T-helper 17 cell (primary cell): ENCODE results near the gene PLB1. TPM values are rescaled to one million over a fixed set of nuclear protein-coding genes. Genes with fewer than 3 reads are reported as not detected.

Experiments used
- ATAC-seq: fragments of 150-1000 bp; cut with Tn5 transposase; 2 replicates; pipeline ENCODE4 v1.10.0; 2021; ENCODE audit warnings: mild to moderate bottlenecking, moderate library complexity
- DNase-seq, 3 donors: peaks; one replicate each; pipeline versions ENCODE4 v3.0.0 to v3.0.0-alpha.2; 2020 to 2021
- H3K9me3 ChIP-seq: one replicate; pipeline ENCODE4 v1.7.0; 2013; ENCODE audit warnings: low read length, mild to moderate bottlenecking; ENCODE audit not compliant: control insufficient read depth, poor library complexity, severe bottlenecking
- H3K27ac Mint-ChIP-seq: one replicate; pipeline ENCODE4 v1.8.0; 2022; ENCODE audit warnings: mild to moderate bottlenecking, moderate library complexity, mixed read lengths
- H3K27me3 Mint-ChIP-seq: one replicate; pipeline ENCODE4 v1.8.0; 2022; ENCODE audit warnings: mixed read lengths
- H3K36me3 Mint-ChIP-seq: one replicate; pipeline ENCODE4 v1.8.0; 2022; ENCODE audit warnings: low read depth, mixed read lengths
- H3K4me1 Mint-ChIP-seq: one replicate; pipeline ENCODE4 v1.8.0; 2022; ENCODE audit warnings: mild to moderate bottlenecking, mixed read lengths
- H3K4me3 Mint-ChIP-seq: one replicate; pipeline ENCODE4 v1.8.0; 2022; ENCODE audit warnings: mild to moderate bottlenecking, moderate library complexity, mixed read lengths
- total RNA-seq, 4 donors: library from RNA in 2 of 4; stranded (reverse) in 2 of 4; gene quantifications; one replicate each; pipeline ENCODE4 v1.2.3 and lab custom pipeline; 2022 to 2026

Gene PLB1
- total RNA-seq, 2 donors from 2014 or later = 2.2 to 2.7 TPM

GRCh38 chr2:28693223-28693622 is 197.4 kb downstream of the PLB1 start:
- no peak for ATAC-seq
- DNase-seq = no peak
- peaks cover 4% of the 10 kb centered on the region for H3K4me1 Mint-ChIP-seq
- no peak overlapping the region for H3K27ac Mint-ChIP-seq
- H3K9me3 ChIP-seq = no peaks in the 10 kb centered on the region
- no peaks in the 10 kb centered on the region for H3K36me3 Mint-ChIP-seq
- no peak overlapping the region for H3K4me3 Mint-ChIP-seq
- H3K27me3 Mint-ChIP-seq = peaks cover 5% of the 10 kb centered on the region

Other genes with a start within 250 kb of the PLB1 start
- gene FOSL2, start 103.2 kb upstream of the PLB1 start, total RNA-seq = 100 to 1,000 TPM; 114 to 153 TPM